ENCODE data around the gene PDE11A. TPM values are rescaled to one million over a fixed set of nuclear protein-coding genes. Genes with fewer than 3 reads are reported as not detected.

PDE11A gene
- total RNA-seq, 1 experiment from 2014 or later = 0.13 TPM

- Mint-ChIP-seq H3K27me3 (ENCODE audit: low read depth) (peaks cover 4% of the 10 kb centered on the region; the same call in 1 of the 2 replicates), H3K9me3 (no peaks in the 10 kb centered on the region), H3K36me3 (ENCODE audit: insufficient read depth in 1 of 3, low read depth in 3 of 3) (no peaks in the 10 kb centered on the region), H3K4me3 (no peak overlapping the region), H3K4me1 (peaks cover 17 to 21% of the 10 kb centered on the region in 2 experiments), H3K27ac (no peak overlapping the region)
- no peak overlapping the region for H2BK12ac ChIP-seq (ENCODE audit: insufficient read length, low read depth, low read length)
- H3K18ac ChIP-seq (ENCODE audit: insufficient read length, low read depth, low read length) = no peak overlapping the region
- H3K23me2 ChIP-seq (ENCODE audit: insufficient read length, low read depth, low read length, poor library complexity, severe bottlenecking) = no peaks in the 10 kb centered on the region
- H2AFZ ChIP-seq (ENCODE audit: low read length) = no peak overlapping the region
- peaks cover 6% of the 10 kb centered on the region; the same call in 1 of the 2 replicates for H3K4me1 ChIP-seq (ENCODE audit: insufficient read depth, low read length)
- H4K5ac ChIP-seq (ENCODE audit: insufficient read length, low read depth, low read length) = no peak overlapping the region
- H3K14ac ChIP-seq (ENCODE audit: insufficient read depth, low read length) = no peak overlapping the region
- H3K4ac ChIP-seq (ENCODE audit: low read depth, low read length) = no peak overlapping the region
- H3K79me2 ChIP-seq (ENCODE audit: insufficient read depth, low read length) = no peaks in the 10 kb centered on the region
- H3K9ac ChIP-seq (ENCODE audit: extremely low read depth, insufficient read length, low read length) = no peak overlapping the region
- no peak for TF ChIP-seq CTCF (conservative IDR thresholded peaks at IDR 0.05)
- WGBS (ENCODE audit: extremely low coverage, insufficient read length, low lambda C conversion rate) = no CpG with 5 or more reads among the region's 4 CpGs
- no peak overlapping the region for H3K27ac ChIP-seq (ENCODE audit: insufficient read length, low read depth, low read length)
- H4K20me1 ChIP-seq (ENCODE audit: control insufficient read depth, insufficient read depth, insufficient read length) = no peaks in the 10 kb centered on the region
- no peak overlapping the region for H2BK20ac ChIP-seq (ENCODE audit: low read depth, low read length, poor library complexity, severe bottlenecking)
- H2BK15ac ChIP-seq (ENCODE audit: low read depth, low read length) = no peak overlapping the region
- no peak overlapping the region for H4K91ac ChIP-seq (ENCODE audit: insufficient read length, low read depth, low read length)
- no peak overlapping the region for H3K4me2 ChIP-seq (ENCODE audit: insufficient read depth, insufficient read length, low read length)
- H2BK5ac ChIP-seq (ENCODE audit: insufficient read length, low read length) = no peak overlapping the region
- no peak overlapping the region for H3T11ph ChIP-seq (ENCODE audit: low read length)
- no peak overlapping the region for H2AK5ac ChIP-seq (ENCODE audit: insufficient read length, low read length)
- H2BK120ac ChIP-seq (ENCODE audit: low read depth, low read length, poor library complexity, severe bottlenecking) = no peak overlapping the region
- H3K9me3 ChIP-seq (ENCODE audit: control insufficient read depth, low read depth, low read length) = no peaks in the 10 kb centered on the region
- DNase-seq = no peak
- H3K27me3 ChIP-seq (ENCODE audit: insufficient read depth, low read length) = no peaks in the 10 kb centered on the region
- peak overlapping the region; percentile 45 for H4K8ac ChIP-seq (replicated peaks; ENCODE audit: insufficient read length, low read depth, low read length)
- H3K56ac ChIP-seq (ENCODE audit: insufficient read length, low read depth, low read length) = no peak overlapping the region
- H3K23ac ChIP-seq (ENCODE audit: insufficient read length, low read depth, low read length) = no peak overlapping the region
- no peaks in the 10 kb centered on the region for H3K79me1 ChIP-seq (ENCODE audit: insufficient read depth, low read depth, low read length, poor library complexity, severe bottlenecking)
Observed at GRCh38 chr2:177629357-177630024, 443.1 kb downstream of the PDE11A start.
